NCI-H2081 (cell line): ENCODE data around the gene FBLN1.

Experiments used
- DNase-seq, 2 experiments: peaks; one replicate each; lab custom pipeline; 2025; lab: John Stamatoyannopoulos, UW

Gene FBLN1

GRCh38 chr22:45571089-45571488 is 68.4 kb downstream of the FBLN1 start:
- no peak for DNase-seq

GRCh38 chr22:45572444-45572843 is 69.8 kb downstream of the FBLN1 start:
- DNase-seq: no peak

DNA sequence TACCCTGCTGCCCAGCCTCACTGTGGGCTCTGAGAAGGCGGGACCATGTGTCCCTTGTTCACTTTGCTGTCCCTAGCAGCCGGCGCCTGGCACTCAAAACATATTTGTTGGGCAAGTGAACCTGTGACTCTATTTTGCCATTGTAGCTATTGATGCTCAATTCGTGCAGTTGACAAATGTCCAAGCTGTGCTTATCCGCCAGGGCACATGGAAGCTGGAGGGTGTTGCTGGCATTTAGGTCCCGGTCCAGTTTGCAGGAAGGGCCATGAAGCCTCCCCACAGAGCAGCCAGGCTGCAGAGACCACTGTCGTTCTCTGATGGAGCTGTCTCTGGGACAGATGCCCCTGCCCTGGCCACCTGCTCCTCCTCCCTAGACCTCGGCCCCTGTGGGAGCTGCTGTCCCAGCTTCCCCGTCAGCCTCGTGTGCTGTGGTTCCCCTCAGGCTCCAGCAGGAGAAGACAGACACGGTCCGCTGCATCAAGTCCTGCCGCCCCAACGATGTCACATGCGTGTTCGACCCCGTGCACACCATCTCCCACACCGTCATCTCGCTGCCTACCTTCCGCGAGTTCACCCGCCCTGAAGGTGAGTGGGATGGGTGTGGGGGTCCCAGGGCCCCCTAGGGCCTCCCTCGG is 71.5 kb downstream of the FBLN1 start:
- DNase-seq: no peak

DNA sequence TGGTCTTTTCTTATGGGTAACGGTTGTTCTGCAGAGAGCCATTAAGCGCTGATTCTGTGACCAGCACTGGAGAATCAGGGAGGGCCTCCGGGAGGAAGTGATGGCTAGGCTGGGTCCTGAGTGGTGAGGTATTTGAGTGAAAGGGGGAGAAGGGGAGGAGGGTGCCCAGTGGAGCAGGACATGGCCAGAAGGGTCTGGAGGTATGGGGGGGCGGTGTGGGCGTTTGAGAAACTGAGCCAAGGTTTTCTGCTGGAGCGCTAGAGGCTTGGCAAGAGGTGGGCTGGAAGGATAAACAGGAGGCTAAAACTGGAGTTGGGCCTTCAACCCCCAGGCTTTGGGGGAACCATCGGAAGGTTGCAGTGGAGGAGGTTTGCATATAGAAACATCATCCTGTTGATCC is 72.5 kb downstream of the FBLN1 start:
- no peak for DNase-seq

DNA sequence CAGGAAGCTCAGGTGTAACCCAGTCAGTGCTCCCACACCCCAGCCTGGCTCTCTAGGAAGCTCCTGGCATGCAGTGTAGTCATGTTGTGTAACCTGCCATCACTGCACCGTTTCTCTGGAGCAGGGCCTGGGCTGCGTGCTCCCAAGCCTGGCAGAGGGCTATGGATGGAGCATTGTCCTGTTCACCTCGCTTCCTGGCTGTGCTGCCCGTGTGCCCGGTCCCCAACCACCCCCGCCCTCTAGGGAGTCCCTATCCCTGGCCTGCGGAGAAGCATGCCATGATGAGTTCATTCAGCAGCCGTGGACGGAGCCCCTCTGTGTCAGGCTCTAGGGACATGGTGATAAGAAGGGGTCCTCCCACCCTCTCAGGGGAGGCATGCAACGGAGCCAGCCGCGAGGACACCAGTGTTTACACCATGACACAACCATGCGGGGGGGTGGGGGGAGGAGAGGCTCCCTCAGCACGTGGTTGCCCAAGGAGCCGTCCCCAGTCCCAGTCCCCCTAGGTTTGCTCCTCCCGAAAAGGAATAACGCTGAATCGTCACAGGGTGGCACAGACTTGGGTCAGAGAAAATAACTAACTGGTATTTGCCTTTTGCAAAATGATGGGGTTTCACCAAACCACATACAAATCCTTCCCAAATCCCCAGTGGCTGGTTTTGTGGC is 73.1 kb downstream of the FBLN1 start:
- no peak for DNase-seq

DNA sequence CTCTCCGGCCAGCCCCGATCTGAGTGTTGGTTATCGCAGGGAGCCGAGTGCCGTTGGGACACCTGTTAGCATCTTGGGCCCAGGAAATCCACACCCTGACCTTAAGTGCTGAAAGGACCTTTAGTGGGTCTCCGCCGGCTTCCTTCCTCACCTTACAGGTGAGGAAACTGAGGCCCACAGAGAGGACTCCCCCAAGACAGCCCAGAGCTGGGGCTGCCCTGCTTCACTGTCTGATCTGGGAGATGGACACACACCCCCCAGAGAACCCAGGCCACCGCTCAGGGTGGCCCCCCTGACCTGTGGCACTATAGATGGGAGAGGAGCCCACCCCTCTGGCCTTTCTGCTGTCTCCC is 73.6 kb downstream of the FBLN1 start:
- DNase-seq: no peak

DNA sequence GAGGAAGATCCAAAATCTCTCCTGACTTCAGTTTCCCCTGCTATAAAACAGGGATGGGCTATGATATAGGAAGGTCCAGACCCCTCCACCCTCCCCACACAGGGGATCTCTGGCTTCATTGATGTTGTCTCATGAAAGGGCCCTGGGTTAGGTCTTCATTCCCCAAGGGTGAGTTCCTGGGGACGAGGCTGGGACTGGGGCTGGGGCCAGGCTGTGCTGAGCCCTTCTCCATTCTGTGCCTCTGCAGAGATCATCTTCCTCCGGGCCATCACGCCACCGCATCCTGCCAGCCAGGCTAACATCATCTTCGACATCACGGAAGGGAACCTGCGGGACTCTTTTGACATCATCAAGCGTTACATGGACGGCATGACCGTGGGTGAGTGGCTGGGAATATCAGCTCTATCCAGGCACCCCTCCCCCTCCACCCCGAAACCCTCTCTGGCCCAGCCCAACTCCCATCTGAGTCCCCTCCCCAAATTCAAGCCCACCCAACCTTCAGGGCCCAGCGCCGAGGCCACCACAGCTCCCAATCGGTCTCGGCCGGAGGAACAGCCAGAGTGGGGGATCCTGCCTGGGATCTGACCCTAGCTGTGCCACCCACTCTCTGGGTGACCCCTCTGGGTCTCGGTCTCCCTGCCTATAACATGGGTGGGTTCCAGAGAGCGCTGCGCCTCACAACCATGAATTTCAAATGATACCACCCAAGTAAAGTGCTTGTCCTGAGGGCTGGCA is 74.2 kb downstream of the FBLN1 start:
- no peak for DNase-seq

GRCh38 chr22:45577746-45578523 is 75.3 kb downstream of the FBLN1 start:
- peak; percentile 72 to 76 for DNase-seq

GRCh38 chr22:45578524-45579147 is 76.0 kb downstream of the FBLN1 start:
- no peak for DNase-seq

DNA sequence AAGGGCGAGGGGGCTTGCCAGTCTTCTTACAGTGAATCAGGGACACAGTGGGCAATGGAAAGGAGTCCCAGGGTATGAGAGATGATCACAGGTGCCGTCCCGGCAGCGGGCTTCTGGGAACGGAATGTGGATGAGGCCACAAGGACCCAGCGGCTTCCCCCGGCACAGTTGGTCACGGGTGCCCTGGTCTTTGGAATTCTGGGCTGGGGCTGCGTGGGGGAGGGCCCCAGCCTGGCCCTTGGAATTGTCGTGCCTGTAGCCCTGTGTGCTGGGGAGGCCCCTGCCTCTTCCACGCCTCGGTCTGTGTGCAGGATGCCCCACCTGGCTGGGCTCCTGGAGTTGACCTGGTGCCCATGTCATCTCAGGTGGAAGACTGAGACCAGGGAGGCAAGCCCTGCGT is 76.6 kb downstream of the FBLN1 start:
- no peak for DNase-seq

- DNase-seq: no peak
Measured at GRCh38 chr22:45579806-45580725, 77.4 kb downstream of the FBLN1 start.

DNA sequence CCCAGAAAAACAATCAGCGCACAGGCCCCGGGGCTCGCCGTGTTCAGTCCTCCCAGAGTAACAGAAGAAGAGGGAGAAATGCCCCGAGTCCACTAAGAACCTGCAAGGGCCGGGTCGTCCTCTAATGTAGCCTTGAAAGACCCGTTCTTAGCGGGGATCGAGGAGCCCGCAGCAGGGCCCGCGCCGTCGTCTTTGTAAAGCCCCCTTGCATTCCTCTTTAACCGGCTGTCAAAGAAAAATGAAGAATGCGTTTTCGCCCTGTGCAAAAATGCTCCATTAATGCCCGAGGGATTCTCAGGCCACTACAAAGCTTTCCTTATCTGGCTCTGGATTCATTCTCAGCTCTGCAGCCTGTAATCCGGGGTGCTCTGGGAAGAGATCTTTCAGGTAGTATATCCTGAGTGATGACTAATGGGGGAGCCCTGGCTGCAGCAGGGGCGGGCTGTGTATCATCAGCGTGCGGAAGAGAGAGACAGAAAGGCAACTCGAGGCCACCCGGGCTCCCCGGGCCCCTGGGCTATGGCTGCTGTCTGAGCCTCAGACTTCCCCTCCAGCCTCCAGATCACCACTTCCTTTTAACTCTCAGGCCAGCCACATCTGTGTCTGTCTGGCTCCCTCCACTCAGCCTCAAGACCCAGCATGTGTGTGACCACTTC is 78.2 kb downstream of the FBLN1 start:
- no peak for DNase-seq

DNA sequence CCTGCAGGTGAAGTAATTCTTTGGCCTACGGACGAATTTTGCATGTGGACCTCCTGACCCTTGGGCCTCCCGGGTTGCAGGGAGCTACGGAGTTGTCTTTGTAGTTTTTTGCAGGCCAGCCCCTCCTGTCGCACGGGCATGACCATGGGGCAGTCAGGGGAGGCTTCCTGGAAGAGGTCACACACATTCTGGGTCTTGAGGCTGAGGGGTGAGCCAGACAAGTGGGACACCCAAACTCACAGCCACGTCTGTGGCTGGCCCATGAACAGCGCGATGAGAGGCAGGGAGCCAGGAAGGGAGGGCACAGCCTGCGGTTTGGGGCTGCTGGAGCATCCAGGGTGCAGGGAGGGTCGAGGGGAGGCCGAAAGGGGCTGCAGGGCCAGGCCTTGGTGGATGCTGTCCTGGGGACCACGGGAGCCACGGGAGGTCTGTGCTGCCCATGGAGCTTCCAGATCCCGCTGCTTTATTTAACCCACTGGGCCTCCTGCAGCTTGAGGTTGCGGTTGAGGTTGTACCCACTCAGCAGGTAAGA is 78.9 kb downstream of the FBLN1 start:
- DNase-seq: no peak

GRCh38 chr22:45582236-45582954 is 79.7 kb downstream of the FBLN1 start:
- DNase-seq: no peak

- no peak for DNase-seq
Measured at GRCh38 chr22:45582955-45583320, 80.3 kb downstream of the FBLN1 start.

- DNase-seq: no peak
Measured at GRCh38 chr22:45583504-45583903, 80.8 kb downstream of the FBLN1 start.

DNA sequence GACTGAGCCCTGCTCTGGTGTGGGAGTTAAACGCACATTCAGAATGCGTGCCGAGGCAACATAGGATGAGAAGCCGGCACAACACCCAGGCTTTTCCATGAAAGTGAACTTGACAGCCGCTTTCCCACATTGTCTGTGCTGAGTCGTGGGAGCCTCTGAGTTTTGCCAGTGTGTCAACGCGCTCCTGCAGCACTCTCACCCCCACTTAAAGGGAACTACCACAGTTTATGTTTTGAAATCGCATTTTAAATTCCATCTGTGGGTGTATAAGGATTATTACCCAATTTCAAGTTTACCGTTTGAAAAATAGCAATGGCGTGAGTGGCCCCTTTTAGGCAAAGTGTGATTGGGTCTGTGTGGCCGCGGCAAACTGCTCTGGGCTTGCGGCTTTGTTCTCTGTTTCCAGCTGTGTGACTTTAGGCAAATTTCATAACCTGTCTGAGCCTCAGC is 81.5 kb downstream of the FBLN1 start:
- DNase-seq: no peak

DNA sequence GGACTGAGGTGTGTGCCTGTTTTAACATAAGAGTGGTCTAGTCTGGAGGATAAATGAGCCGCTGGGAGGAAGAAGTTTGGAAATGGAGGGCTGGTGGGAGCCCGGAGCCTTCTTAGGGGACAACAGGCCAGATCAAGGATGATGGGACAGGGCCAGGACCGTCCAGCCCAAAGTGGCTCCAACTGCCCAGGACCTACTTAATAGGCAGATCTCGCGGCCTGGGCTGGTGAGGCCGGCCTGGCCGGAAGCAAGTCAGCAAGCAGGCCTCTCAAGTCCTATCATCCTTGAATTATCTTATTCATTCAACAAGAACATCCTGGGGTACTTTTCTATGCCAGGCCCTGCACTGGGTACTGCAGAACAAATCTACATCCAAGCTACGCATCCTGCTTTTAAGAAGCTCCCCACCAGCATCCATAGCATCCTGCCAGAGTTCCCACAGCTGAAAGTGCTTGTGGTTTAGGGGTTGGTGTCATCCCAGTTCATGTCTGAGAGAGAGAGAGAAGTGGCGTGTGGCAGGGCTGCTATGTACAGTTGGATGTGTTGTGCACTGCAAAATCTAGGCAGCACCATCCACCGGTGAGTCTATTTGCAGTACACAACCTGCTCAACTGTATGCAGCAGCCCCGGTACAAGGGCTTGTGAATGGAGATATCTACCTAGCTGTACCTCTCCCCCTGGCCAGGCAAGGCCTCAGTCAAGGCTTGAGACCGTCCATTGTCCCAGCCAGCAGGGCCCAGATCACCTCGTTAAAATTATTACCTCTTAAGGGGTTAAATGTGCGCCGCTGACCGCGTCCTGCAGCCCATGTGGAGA is 82.1 kb downstream of the FBLN1 start:
- DNase-seq: no peak

GRCh38 chr22:45585437-45585755 is 82.7 kb downstream of the FBLN1 start:
- DNase-seq: no peak
